Left renal pelvis (tissue), 4 donors: ENCODE results near the gene CD40LG. TPM values are rescaled to one million over a fixed set of nuclear protein-coding genes. Genes with fewer than 3 reads are reported as not detected.

ENCODE experiments used
- DNase-seq, 4 donors: peaks; one replicate each; pipeline ENCODE4 v3.0.0-alpha.2; 2013; ENCODE audit warnings: low read depth in 4 of 4, low spot score in 3 of 4
- polyA plus RNA-seq, 4 donors: library from polyadenylated mRNA; unstranded; fragments of 120-200 nt; gene quantifications; one replicate each; pipeline ENCODE4 v1.2.1, GENCODE V29; 2013; ENCODE audit not compliant: insufficient read length in 4 of 4

CD40LG gene
- polyA plus RNA-seq, 4 donors, result 0.10 to 0.35 (median 0.12) TPM; not detected in 1

DNA sequence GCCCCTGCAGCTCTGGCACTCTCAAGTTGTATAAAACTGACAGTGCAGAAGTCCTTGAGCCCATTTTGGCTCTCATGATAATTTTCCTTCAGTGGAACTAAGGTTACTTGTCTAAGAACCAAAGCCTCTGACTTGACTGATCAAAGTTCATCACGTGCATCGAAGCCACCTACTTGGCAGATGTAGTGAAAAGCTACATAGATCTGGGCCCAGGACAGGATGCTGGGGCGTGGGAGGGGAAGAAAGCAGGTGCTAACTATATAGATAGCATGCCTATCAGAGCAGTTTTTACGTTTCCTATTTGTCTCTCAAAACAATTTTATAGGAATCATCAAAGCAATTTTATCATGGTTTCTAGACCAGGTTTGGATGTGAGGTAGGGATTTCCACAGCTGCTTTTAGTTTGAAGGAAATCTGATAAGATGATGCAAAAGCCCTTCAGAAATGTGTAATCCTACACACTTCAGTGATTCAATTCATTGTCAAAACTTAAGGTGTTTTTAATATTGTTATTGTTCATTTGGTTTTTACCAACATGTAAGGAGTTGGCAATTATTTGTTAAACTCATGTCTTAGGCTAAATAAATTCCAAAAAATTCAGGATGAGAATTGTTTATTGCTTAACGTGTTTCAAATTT lies 1.2 kb upstream of the CD40LG start:
- no peak for DNase-seq

DNA sequence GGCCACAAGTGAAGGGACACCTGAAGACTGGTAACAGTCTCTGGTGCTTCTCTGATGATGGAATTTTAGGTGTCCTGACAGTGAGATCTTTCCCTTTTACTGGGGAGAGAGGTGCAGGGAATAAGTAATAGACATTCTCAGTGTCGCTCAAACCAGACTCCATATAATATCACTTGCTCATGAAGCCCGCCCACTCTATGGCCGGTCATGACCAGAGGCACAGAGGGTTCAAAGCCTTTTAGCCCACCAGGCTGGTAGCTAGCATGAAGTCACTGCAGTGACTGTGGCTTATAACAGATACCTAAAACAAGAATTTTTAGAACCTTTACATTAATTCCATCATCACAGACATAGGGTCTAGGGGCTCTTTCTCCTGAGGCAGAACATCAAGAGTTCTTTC lies 2.9 kb downstream of the CD40LG start:
- no peak for DNase-seq

DNA sequence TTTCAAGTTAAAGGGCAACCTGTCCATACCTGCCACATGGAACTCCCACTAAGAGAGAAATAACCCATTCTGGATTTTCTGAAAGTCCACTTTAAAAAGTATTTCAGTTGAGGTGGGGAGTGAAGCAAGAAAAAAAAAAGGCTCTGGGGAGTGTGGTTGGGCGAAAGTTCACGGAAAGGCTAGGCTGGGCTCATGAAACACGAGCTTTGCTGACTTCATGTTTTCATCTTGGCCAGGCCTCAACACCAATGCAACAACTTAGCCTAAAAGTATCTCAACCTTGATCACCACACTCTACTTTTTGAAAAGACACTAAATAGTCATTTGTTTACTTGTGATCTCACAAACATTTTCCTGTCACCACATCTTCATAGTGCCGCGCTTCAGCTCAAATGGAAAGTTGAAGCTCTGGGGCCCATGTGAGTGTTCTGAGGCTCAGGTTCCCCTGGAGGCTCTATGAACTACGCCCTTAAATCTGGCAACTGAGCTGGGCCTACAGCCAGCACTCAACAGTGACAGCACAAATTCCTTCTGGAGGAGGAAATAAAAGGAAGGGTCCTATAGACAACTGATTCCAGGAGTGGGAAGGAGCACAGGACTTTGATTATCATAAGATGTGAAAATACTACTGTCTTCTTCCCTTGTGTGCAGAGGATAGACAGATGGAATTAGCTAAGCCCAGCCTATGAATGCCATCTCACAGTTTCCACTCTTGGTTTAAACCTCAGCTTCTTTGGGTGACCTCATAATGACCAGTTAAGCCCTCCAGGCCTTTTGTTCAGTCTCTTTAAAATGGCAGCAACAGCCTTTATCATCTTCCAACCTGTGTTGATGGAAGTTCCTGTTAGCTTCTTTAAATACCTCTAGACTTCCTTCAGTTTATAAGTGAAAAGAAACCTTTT lies 5.1 kb downstream of the CD40LG start:
- DNase-seq, result no peak

DNA sequence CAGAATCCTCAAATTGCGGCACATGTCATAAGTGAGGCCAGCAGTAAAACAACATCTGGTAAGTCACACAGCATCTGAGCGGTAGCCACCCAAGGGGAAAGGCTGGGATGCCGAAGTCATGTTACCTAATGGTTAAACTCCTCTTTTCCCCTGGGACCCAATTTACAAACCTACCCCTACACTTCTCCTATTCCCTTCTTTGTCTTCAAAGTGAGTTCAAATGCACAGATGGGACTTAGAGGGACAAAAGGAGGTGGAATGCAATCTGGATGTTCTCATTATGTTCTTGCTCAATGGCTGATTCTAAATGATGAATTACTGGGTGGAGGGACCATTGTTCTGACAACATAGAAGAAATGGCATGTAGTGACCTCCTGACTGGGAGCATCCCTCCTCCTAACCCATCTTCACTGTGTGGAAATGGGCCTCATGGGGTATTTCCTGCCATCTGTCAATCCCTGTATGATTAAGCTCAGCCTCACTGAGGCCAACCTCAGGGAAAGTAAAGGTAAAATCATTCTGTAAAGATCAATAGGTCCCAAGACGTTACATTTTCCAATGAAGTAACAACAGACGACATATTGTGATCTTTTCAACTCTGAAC lies 8.5 kb downstream of the CD40LG start:
- DNase-seq, result no peak

DNA sequence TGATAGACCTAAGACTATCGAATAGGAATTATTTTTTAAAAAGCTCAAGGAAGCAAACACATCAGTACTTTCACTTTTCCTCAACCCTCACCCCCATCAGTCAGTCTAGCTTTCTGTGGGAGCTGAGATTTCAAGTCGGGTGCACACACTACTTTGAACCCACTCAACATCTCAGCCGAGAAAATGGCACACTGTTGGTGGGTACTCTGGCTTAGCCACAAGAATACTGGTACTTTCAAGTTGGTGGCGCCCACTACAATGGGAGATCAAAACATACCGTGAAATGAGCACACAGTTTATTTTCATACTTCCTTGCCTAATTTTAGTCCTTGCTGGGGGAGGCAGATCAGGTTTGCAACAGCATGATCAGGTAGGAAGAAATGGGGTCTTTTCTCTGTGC lies 10.2 kb downstream of the CD40LG start:
- no peak for DNase-seq

DNA sequence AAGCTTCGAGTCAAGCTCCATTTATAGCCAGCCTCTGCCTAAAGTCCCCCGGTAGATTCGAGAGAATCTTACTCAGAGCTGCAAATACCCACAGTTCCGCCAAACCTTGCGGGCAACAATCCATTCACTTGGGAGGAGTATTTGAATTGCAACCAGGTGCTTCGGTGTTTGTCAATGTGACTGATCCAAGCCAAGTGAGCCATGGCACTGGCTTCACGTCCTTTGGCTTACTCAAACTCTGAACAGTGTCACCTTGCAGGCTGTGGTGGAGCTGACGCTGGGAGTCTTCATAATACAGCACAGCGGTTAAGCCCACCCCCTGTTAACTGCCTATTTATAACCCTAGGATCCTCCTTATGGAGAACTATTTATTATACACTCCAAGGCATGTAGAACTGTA lies 11.2 kb downstream of the CD40LG start:
- DNase-seq, result no peak

DNA sequence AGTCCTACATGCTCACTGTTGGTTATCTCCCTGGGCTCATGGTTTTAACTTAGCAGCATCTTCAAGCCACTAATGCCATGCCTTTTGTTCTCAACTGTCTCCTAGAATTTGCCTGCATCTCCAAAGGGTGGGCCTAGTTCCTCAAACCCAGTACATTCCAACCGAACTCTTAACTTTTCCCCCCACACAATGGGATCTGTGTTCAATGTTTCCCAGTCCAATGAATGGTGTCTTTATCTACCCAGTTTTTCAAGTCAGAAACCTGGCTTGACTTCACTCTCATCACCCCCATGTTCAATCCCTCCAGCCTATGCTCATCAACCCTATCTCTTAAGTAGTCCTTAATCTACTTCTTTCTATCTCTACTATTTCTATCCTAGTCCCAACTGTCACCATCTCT lies 12.9 kb downstream of the CD40LG start:
- no peak for DNase-seq

DNA sequence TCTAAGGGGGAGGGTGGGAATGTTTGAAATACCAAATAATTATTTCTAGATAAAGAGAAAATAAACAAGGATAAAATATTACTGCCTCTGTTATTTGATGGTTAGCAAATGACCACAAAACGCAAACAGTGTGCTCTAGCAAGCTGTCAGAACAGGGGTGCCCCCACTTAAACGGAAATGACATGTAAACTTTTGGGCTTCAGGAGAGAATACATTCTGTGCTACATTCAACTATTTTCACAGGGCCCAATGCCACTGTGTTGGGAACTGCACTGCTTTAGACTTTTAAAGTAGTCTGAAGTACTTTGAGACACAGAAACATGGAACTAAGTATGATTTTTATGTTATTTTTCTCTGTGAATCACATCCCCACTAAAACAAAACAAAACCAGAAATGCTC lies 14.1 kb downstream of the CD40LG start:
- DNase-seq, result no peak

DNA sequence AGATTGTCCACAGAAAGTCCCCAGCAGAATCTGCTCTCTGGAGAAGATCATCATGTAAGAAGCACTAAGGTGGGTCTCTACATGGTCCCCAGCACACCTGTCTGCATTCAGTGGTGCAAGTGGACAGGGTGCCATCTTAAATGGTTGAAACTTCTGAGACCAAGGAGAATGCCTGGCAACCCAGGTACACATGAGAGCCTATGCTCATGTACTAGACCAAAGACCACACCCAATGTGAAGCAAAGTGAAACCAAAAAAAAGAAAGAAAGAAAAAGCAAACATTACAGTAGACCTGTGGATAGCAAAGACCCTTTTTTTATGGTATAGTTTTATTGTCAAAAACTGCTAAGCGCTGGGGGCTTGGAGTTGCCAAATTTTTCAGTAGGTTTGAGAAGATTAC lies 15.0 kb downstream of the CD40LG start:
- DNase-seq, result no peak

DNA sequence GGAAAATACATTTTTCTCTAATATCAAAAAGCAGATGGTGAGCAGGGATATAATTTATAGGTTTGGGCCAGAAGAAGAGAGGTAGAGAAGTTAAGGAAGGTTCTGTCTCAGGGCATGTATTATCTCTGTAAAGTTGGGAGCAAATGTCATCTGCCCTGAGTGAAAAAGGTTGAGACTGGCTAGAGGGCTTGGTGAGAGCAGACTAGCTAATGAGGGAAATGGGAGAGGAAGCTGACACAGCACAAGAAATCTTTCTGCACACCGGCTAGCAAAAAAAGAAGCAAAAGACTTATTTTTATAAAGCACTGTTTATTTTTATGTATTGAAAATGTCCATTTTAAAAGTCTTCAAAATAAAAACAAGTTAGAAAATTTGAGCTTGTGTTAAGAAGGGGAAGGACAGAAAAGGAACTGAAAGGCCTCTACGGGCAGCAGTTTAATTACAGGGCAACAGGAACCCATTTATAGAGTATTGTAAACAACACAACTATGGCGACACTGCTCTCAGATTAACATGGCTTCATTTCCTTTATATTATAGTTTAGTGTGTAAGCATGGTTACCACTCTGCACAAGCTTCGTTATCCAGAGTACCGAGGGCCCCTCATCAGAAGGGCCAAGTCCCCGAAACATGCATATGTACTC lies 17.4 kb downstream of the CD40LG start:
- no peak for DNase-seq

DNA sequence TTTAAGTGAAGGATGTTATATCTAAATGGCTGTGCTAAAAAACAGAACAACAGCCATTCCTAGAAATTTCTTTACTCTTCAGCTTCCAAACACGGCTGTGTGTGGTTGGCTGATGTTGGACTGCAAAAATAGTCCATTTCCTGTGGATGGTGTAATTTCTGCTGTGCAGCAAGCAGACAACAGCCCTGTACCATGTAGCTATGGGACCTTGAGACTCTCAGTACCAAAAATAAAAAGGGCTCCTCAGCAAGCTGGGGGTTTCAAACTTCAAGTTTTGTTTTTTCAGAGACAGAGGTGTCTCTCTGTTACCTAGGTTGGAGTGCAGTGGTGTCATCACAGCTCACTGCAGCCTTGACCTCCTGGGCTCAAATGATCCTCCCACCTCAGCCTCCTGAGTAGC lies 18.1 kb downstream of the CD40LG start:
- no peak for DNase-seq

DNA sequence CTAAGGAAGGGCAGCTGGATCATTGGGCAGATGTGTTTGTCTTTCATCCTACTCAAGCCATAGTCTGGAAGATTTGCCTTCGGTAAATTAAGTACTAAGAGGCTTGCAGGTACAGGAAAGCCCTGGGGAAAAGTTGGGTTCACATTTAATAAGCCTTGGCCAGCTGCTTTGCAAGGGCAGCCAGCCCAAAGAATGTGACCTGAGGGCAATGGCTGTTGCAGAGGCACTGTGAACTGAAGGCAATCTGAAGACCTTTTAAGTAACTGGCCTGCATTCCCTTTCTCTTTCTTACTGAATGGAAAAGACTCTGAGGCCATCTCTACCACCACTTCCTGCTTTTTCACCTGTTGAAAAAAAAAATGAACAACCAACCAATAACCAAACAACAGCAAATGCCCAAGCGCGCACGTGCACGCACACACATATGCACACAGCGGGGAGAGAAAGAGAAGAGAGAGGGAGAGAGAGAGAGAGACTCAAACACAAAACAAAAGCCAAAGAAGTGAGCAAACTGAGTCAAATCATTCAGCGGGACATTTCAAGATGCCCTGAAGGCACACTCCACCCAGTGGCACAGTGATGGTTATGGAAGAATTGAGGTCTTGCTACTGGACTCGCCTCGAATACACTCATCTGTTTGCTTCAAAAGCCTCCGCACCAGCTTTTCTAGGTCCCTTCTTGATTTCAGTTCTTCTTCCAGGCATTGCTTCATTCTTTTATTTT lies 19.6 kb downstream of the CD40LG start:
- no peak for DNase-seq

DNA sequence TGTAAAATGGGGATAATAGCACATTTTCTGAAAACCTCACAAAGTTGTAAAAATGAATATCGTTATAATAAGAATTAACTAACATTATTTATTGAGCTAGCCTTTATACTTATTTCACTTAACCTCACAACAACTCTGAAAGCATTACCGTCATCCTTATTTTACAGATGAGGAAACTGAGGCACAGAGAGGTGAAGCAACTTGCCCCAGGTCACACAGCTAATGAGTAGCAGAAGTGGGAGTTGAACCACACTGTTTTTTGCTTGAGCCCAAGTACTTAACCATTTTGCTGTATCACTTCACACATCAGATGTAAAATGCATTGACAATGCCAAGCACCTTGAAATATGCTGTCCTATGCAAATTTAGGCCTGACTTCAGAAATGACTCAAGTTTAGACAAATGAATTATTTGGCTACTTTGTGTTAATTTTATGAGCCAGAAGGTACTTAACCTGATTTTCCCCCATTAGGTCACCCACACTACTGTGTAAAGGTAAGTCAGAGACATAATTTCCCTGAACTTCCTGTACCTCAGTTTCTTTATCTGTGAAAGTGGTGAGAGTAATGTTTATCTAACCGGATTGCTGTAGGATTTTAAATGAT lies 23.1 kb downstream of the CD40LG start:
- DNase-seq, result no peak

DNA sequence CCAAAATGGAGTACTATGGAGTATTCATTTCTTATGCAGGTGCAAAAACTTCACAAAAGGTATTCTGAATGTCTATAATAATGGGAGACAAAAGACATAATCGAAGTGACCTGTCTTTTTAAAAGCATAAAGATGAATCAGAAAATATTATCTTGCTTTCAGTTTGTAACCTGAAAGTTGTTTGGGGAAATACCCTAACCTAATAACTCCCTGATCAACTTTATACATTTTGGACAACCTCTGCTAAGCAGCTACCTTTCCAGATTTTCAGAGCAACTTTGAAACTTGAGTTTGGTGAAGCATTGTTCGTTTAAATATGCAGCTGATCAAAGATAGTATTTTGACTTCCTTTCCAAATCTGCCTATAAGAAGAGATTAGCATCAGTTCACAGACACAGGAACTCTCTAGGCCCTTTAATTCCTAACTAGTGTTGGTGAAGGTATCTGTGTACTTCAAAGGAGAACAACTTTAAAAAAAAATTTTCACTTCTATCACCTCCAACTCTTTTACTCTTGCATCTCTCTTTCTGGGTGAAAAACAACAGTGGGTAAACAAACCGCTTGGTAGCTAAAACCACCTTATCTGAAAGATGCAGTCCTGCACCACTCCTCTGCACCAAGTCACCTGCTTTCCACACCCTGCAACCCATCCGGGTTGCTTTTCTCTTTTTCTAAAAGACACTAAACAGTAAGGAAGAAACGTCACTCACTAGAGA lies 26.5 kb downstream of the CD40LG start:
- no peak for DNase-seq

DNA sequence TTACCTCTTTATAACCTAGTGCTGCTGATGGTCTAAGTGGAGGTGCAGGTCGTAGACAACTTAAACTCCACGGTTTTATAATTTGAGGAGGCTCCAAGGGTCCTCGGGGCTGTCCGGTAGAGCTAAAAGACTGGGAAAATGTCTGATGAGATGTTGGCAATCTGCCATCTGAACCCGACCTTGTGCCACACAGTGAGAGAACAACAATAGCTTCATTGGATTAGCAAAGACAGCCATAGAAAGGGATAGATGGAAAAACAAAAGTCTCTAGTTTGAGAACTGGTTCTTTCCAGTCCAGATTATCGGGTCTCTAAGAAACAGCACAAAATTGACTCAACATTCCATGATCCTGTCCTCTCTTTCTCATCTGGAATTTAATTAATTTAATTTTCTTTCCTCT lies 31.6 kb downstream of the CD40LG start:
- DNase-seq, result no peak

DNA sequence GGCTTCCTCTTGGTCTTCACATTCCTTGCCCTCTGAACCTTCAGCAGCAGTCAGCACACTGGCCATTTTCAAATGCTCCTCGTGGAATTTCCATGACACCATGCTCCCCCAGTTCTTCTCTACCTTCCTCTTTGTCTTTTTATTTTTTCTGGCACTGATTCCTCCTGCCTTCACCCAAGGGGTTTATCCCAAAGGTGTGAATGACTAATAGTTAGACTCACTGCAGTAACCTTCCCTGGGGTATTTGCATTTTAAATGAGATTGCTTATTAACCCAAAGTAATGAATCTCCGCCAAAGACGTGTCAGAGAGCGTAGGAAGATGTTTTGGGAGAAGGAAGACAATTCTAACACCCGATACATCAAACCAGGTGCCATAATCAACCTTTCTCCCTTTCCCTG lies 36.2 kb downstream of the CD40LG start:
- DNase-seq, result no peak

DNA sequence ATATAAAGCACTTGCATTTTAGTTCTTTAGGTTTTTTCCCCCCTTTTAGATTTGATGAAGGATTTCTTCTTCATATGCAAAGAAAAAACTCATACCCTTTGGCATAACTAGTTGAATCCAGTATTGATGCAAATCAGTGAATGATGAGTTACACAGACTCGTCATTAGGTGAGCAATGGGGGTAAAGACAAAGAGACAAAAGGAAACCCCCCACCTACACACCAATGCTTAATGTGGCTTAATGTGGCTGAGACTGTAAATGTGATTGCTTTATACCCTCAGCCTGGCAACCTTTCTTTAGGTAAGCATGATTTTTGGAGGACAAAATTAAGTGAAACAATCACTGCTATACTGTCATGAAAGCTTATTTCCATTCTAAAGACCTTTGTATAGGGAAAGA lies 39.5 kb downstream of the CD40LG start:
- no peak for DNase-seq

DNA sequence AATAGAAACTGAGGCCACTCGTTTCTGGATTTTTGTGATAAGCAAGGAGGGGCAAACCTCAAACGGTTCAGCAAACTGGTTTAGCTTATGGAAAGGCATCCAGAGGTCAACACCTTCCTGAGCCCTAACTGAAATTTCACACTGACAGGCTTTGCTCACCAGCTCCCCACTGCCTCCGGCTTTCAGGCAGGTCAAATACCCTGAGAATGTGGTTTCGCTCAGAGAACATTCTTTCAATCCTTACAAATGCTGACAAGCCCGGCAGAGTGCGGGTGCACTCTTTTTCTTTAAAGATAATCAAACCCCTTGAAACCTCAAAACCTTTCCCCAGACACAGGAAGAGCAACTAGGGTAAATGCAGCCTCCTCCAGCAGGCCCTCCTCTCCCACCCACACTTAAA lies 41.5 kb downstream of the CD40LG start:
- no peak for DNase-seq

DNA sequence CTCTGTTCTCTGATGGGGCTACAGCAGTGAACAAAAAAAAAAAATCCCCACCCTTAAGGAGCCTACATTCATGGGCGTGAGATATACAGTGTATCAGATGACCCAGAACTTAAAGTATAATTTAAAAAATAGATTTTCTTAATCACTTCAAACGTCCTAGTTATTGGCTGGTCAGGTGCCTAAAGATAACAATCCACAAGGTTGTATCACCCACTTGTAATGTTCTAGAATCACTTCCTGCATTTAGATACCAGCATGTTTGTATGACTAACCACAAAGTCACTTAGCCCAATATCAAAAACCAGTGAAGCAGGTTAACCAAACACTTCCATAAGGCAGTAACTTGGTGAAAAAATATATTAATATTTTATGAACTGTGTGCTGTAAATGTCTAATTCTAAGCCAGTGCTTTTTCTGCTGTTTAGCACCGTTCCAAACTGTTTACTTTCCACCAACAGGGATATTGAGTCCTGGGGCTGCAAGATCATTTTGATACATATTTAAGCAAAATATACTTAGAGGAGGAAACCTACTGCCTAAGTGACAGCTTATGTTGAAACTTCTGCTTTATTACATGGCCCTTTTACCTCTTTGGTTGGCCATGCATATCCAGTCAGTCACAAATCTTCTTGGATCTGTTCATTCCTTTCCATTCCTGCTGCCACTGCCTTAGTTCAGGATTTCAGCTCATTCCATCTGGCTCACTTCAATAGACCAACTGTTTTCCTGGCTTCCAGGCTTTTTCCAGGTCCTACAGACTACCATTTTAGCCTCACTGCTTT lies 43.3 kb downstream of the CD40LG start:
- no peak for DNase-seq
